Measurements from ENCODE around the gene PIPOX. TPM values are rescaled to one million over a fixed set of nuclear protein-coding genes. Genes with fewer than 3 reads are reported as not detected.

The PIPOX gene
- total RNA-seq, 1 donor from 2014 or later, result 1.8 TPM

GRCh38 chr17:29079887-29080286, 36.9 kb downstream of the PIPOX start:
- H3K79me2 ChIP-seq (ENCODE audit: insufficient read depth, low read length), result no peaks in the 10 kb centered on the region
- H3K4me3 ChIP-seq (ENCODE audit: insufficient read depth, low read depth, low read length), result no peak overlapping the region
- peaks cover 3% of the 10 kb centered on the region for H3K36me3 ChIP-seq (ENCODE audit: insufficient read depth, low read length)
- no peaks in the 10 kb centered on the region for H3K9me3 ChIP-seq (ENCODE audit: insufficient read depth, low read depth, low read length)
- H3K27me3 Mint-ChIP-seq (ENCODE audit: low read depth, unreplicated experiment), result no peaks in the 10 kb centered on the region
- H3K4me3 Mint-ChIP-seq (ENCODE audit: unreplicated experiment), result no peak overlapping the region
- TF ChIP-seq EZH2 (IDR thresholded peaks at IDR 0.05; ENCODE audit: insufficient read depth, low read length) (no peak), CTCF (IDR thresholded peaks at IDR 0.05; ENCODE audit: insufficient read depth, low read depth, low read length) (no peak)
- H3K27ac ChIP-seq (ENCODE audit: low read depth, low read length), result no peak overlapping the region
- peaks cover 15% of the 10 kb centered on the region for H3K36me3 Mint-ChIP-seq (ENCODE audit: low read depth, unreplicated experiment)
- no peak overlapping the region for H3K9ac ChIP-seq (ENCODE audit: low read length)
- H3K4me2 ChIP-seq (ENCODE audit: low read length), result no peak overlapping the region
- peaks cover 6% of the 10 kb centered on the region for H3K4me1 Mint-ChIP-seq (ENCODE audit: low read depth, unreplicated experiment)
- no peak overlapping the region for H2AFZ ChIP-seq (ENCODE audit: low read depth, low read length)
- DNase-seq (ENCODE audit: low read depth) (no peak), FAIRE-seq (no peak)
- no peaks in the 10 kb centered on the region for H3K27me3 ChIP-seq (ENCODE audit: insufficient read depth, low read length)
- H4K20me1 ChIP-seq (ENCODE audit: insufficient read depth, low read length), result no peaks in the 10 kb centered on the region
- peaks cover 4% of the 10 kb centered on the region for H3K9me3 Mint-ChIP-seq (ENCODE audit: unreplicated experiment)
- H3K4me1 ChIP-seq (ENCODE audit: insufficient read depth, low read length), result peaks cover 13% of the 10 kb centered on the region
- H3K27ac Mint-ChIP-seq (ENCODE audit: unreplicated experiment), result no peak overlapping the region

- DNase-seq (ENCODE audit: low read depth) (no peak), FAIRE-seq (no peak)
- Histone ChIP-seq H3K36me3 (ENCODE audit: insufficient read depth, low read length) (peaks cover 3% of the 10 kb centered on the region), H3K27me3 (ENCODE audit: insufficient read depth, low read length) (no peaks in the 10 kb centered on the region), H3K9ac (ENCODE audit: low read length) (no peak overlapping the region), H3K4me2 (ENCODE audit: low read length) (no peak overlapping the region), H3K4me1 (ENCODE audit: insufficient read depth, low read length) (peaks cover 16% of the 10 kb centered on the region), H3K79me2 (ENCODE audit: insufficient read depth, low read length) (no peaks in the 10 kb centered on the region), H3K27ac (ENCODE audit: low read depth, low read length) (no peak overlapping the region), H4K20me1 (ENCODE audit: insufficient read depth, low read length) (no peaks in the 10 kb centered on the region), H3K9me3 (ENCODE audit: insufficient read depth, low read depth, low read length) (no peaks in the 10 kb centered on the region), H3K4me3 (ENCODE audit: insufficient read depth, low read depth, low read length) (no peak overlapping the region), H2AFZ (ENCODE audit: low read depth, low read length) (no peak overlapping the region)
- Mint-ChIP-seq H3K4me3 (ENCODE audit: unreplicated experiment) (no peak overlapping the region), H3K9me3 (ENCODE audit: unreplicated experiment) (peaks cover 4% of the 10 kb centered on the region), H3K4me1 (ENCODE audit: low read depth, unreplicated experiment) (peaks cover 6% of the 10 kb centered on the region), H3K36me3 (ENCODE audit: low read depth, unreplicated experiment) (peaks cover 15% of the 10 kb centered on the region), H3K27ac (ENCODE audit: unreplicated experiment) (no peak overlapping the region), H3K27me3 (ENCODE audit: low read depth, unreplicated experiment) (no peaks in the 10 kb centered on the region)
- TF ChIP-seq EZH2 (IDR thresholded peaks at IDR 0.05; ENCODE audit: insufficient read depth, low read length) (no peak), CTCF (IDR thresholded peaks at IDR 0.05; ENCODE audit: insufficient read depth, low read depth, low read length) (no peak)
These were observed 37.4 kb downstream of the PIPOX start for GRCh38 chr17:29080323-29080722.

- H3K27ac ChIP-seq (ENCODE audit: low read depth, low read length), result no peak overlapping the region
- H3K27ac Mint-ChIP-seq (ENCODE audit: unreplicated experiment), result peak overlapping the region; percentile 53
- no peaks in the 10 kb centered on the region for H3K27me3 ChIP-seq (ENCODE audit: insufficient read depth, low read length)
These were observed 38.0 kb downstream of the PIPOX start for GRCh38 chr17:29080965-29081364.

More at GRCh38 chr17:29080965-29081364, 38.0 kb downstream of the PIPOX start:
- FAIRE-seq, result no peak
- TF ChIP-seq CTCF (IDR thresholded peaks at IDR 0.05; ENCODE audit: insufficient read depth, low read depth, low read length), result no peak
- TF ChIP-seq EZH2 (IDR thresholded peaks at IDR 0.05; ENCODE audit: insufficient read depth, low read length), result no peak
- Histone ChIP-seq H3K4me1 (ENCODE audit: insufficient read depth, low read length) (peaks cover 16% of the 10 kb centered on the region), H3K9ac (ENCODE audit: low read length) (no peak overlapping the region), H3K36me3 (ENCODE audit: insufficient read depth, low read length) (peaks cover 3% of the 10 kb centered on the region), H3K4me3 (ENCODE audit: insufficient read depth, low read depth, low read length) (no peak overlapping the region), H2AFZ (ENCODE audit: low read depth, low read length) (no peak overlapping the region), H3K79me2 (ENCODE audit: insufficient read depth, low read length) (no peaks in the 10 kb centered on the region), H4K20me1 (ENCODE audit: insufficient read depth, low read length) (no peaks in the 10 kb centered on the region), H3K4me2 (ENCODE audit: low read length) (no peak overlapping the region), H3K9me3 (ENCODE audit: insufficient read depth, low read depth, low read length) (no peaks in the 10 kb centered on the region)
- DNase-seq (ENCODE audit: low read depth), result no peak
- H3K36me3 Mint-ChIP-seq (ENCODE audit: low read depth, unreplicated experiment), result peaks cover 11% of the 10 kb centered on the region
- H3K27me3 Mint-ChIP-seq (ENCODE audit: low read depth, unreplicated experiment), result no peaks in the 10 kb centered on the region
- H3K4me1 Mint-ChIP-seq (ENCODE audit: low read depth, unreplicated experiment), result peaks cover 6% of the 10 kb centered on the region
- no peak overlapping the region for H3K4me3 Mint-ChIP-seq (ENCODE audit: unreplicated experiment)
- peaks cover 2% of the 10 kb centered on the region for H3K9me3 Mint-ChIP-seq (ENCODE audit: unreplicated experiment)

All from astrocyte (in vitro differentiated cells and primary cell).